Epithelial cell of proximal tubule (primary cell): ENCODE results near the gene P4HA3. TPM values are rescaled to one million over a fixed set of nuclear protein-coding genes. Genes with fewer than 3 reads are reported as not detected.

Source experiments
- DNase-seq: peaks from one replicate; pipeline ENCODE4 v3.0.0-alpha.2; 2011; ENCODE audit warnings: low read depth
- H3K4me3 ChIP-seq: 2 replicates; pipeline ENCODE4 v1.5.1; 2011; ENCODE audit warnings: low read depth, mild to moderate bottlenecking, low read length
- CTCF ChIP-seq: conservative IDR thresholded peaks from 2 replicates; pipeline ENCODE4 v1.5.1; 2012; ENCODE audit warnings: low read depth, mild to moderate bottlenecking, low read length
- total RNA-seq: library from RNA; depleted of rRNA; stranded (reverse); fragments of >200 nt; gene quantifications from 2 replicates; pipeline ENCODE4 v1.2.3, GENCODE V29; 2015

Gene P4HA3
- total RNA-seq, result 0.51 and 0.81 TPM in 2 replicates

DNA sequence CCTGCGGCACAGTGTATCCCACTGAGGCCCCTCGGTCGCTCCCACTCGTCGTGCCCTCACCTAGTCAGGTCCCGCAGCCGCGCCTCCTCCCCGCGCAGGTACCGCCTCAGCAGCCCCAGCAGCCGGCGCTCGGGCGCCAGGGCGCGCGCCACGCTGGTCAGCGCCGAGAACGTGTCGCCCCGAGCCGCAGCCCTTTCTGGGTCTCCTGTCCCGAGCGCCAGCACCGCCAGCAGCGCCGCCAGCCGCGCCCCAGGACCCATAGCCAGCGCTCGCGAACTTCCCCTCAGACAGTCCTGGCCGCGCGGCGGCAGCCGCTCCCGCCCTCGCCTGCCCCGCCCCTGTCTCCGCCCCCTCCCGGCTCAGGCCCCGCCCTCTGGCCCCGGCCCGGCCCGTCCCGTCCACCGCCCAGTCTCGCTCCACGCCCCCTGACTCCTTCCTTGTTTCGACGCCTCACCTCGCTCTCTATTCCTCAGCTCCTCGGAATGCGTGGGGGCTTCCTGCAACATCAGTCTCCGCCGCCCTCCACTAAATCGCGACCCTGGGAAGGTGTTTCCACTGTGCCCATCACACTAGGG lies at the start of gene P4HA3:
TSS of gene P4HA3 (minus strand) at position 289 of the 575 bp plus-strand sequence. CDS start at position 260, 29 bp downstream.
- TF ChIP-seq CTCF, result no peak
- DNase-seq, result no peak

GRCh38 chr11:74357449-74357848 lies 46.0 kb upstream of the P4HA3 start:
- H3K4me3 ChIP-seq, result no peak overlapping the region
- DNase-seq, result no peak
- no peak for TF ChIP-seq CTCF

More for the DNA sequence above, at the start of gene P4HA3:
- peak within 1 kb of the TSS; percentile 62 for H3K4me3 ChIP-seq

GRCh38 chr11:74355626-74356025 lies 44.2 kb upstream of the P4HA3 start:
- TF ChIP-seq CTCF, result no peak
- H3K4me3 ChIP-seq, result no peak overlapping the region
- no peak for DNase-seq

- no peak for TF ChIP-seq CTCF
- DNase-seq, result no peak
These were observed 42.6 kb upstream of the P4HA3 start for GRCh38 chr11:74354036-74354435.

DNA sequence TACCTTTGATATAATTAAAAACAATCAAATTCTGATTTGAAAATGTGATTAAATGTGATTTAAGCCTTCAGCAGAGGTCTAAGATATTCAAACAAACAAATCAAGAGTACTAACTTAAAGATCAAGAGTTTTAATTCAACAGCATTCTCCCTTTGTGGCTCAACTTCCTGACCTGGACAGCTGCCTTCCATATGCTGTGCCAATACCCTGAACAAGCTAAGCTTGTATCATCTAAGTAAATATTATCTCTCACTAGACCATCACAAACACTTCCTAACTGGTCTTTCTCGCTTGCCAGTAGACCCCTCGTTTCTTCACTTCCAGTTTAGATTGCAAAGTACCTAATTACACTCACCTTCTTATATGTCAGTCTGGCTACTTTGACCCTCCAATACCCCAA lies 35.9 kb upstream of the P4HA3 start:
- no peak for TF ChIP-seq CTCF
- no peak for DNase-seq
- no peak overlapping the region for H3K4me3 ChIP-seq

More at GRCh38 chr11:74354036-74354435, 42.6 kb upstream of the P4HA3 start:
- H3K4me3 ChIP-seq, result no peak overlapping the region

GRCh38 chr11:74345420-74345819 lies 34.0 kb upstream of the P4HA3 start:
- H3K4me3 ChIP-seq, result no peak overlapping the region
- no peak for DNase-seq
- no peak for TF ChIP-seq CTCF

GRCh38 chr11:74341921-74342320 lies 30.5 kb upstream of the P4HA3 start:
- no peak for DNase-seq
- TF ChIP-seq CTCF, result no peak
- no peak overlapping the region for H3K4me3 ChIP-seq
